Fibroblast of pulmonary artery (primary cell): ENCODE data around the gene SMG6.

ENCODE experiments used
- DNase-seq: peaks from one replicate; pipeline ENCODE4 v3.0.0-alpha.2; 2010; ENCODE audit warnings: low read depth
- H3K4me3 ChIP-seq: replicated peaks from 2 replicates; pipeline ENCODE4 v1.5.1; 2011; ENCODE audit warnings: low read depth, mild to moderate bottlenecking, control low read depth, low read length, moderate library complexity
- CTCF ChIP-seq: IDR thresholded peaks from 2 replicates; pipeline ENCODE4 v1.5.1; 2011; ENCODE audit warnings: mild to moderate bottlenecking, control low read depth, low read length, inconsistent platforms; ENCODE audit errors: missing control alignments

The SMG6 gene

GRCh38 chr17:2186937-2187336, 116.6 kb downstream of the SMG6 start:
- DNase-seq = no peak
- H3K4me3 ChIP-seq = no peak overlapping the region
- no peak for TF ChIP-seq CTCF

- no peak overlapping the region for H3K4me3 ChIP-seq
- TF ChIP-seq CTCF = no peak
- DNase-seq = no peak
Measured at GRCh38 chr17:2184993-2185931, 118.3 kb downstream of the SMG6 start.

- no peak for TF ChIP-seq CTCF
- DNase-seq = no peak
- no peak overlapping the region for H3K4me3 ChIP-seq
Measured at GRCh38 chr17:2183346-2183745, 120.2 kb downstream of the SMG6 start.

GRCh38 chr17:2181897-2182448, 121.6 kb downstream of the SMG6 start:
- H3K4me3 ChIP-seq = no peak overlapping the region
- DNase-seq = no peak
- TF ChIP-seq CTCF = no peak

- DNase-seq = peak; percentile 96
- no peak for TF ChIP-seq CTCF
- H3K4me3 ChIP-seq = no peak overlapping the region
Measured at GRCh38 chr17:2181206-2181896, 122.2 kb downstream of the SMG6 start.

- no peak for TF ChIP-seq CTCF
- H3K4me3 ChIP-seq = no peak overlapping the region
- DNase-seq = no peak
Measured at GRCh38 chr17:2180768-2181167, 122.8 kb downstream of the SMG6 start.
